ENCODE measurements around the gene CCDC71.

Gene CCDC71

DNA sequence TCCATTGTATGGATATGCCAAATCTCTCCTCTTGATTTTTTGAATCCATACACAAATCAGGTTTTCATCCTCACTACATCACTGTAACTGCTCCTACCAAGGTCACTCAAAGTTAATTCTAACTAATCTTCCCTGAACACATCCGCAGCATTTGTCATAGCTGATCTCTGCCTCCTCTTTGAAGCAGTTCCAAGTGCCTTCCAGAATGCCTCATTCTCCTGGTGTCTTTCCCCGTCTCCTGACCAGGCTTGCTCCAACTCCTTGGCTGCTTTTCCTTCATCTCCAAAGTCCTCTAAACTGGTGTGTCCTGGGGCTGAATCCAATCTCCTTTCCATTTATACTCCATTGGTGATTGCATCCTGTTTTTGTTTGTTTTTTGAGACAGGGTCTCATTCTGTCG, 32.0 kb upstream of the CCDC71 start:
- TF ChIP-seq, protein P1, sequence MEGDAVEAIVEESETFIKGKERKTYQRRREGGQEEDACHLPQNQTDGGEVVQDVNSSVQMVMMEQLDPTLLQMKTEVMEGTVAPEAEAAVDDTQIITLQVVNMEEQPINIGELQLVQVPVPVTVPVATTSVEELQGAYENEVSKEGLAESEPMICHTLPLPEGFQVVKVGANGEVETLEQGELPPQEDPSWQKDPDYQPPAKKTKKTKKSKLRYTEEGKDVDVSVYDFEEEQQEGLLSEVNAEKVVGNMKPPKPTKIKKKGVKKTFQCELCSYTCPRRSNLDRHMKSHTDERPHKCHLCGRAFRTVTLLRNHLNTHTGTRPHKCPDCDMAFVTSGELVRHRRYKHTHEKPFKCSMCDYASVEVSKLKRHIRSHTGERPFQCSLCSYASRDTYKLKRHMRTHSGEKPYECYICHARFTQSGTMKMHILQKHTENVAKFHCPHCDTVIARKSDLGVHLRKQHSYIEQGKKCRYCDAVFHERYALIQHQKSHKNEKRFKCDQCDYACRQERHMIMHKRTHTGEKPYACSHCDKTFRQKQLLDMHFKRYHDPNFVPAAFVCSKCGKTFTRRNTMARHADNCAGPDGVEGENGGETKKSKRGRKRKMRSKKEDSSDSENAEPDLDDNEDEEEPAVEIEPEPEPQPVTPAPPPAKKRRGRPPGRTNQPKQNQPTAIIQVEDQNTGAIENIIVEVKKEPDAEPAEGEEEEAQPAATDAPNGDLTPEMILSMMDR (conservative IDR thresholded peaks at IDR 0.05; ENCODE audit: low read depth, low read length): no peak
- no peak for DNase-seq (ENCODE audit: low read depth)
- no peak overlapping the region for H3K4me3 ChIP-seq (ENCODE audit: low read length)

DNA sequence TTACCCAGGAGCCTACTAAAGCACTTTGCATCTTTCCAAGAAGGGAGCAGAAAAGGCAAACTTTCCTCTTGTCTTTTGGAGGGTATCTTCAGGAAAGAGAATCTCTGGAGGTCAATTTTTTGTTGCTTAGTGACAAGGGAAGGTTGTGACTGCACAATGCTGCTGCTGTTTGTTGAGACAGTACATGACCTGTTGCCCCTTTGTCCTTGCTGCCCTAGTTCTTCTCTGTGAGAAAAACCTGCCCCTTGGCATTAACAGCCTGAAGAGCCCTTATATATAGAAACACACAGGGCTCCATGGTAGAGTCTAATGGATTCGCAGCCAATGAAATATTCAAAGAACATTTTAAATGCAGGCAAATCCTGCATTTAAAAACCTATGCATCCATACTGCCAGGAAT, 25.6 kb upstream of the CCDC71 start:
- H3K4me3 ChIP-seq (ENCODE audit: low read length): no peak overlapping the region
- TF ChIP-seq, protein P1 (conservative IDR thresholded peaks at IDR 0.05; ENCODE audit: low read depth, low read length): no peak
- no peak for DNase-seq (ENCODE audit: low read depth)

DNA sequence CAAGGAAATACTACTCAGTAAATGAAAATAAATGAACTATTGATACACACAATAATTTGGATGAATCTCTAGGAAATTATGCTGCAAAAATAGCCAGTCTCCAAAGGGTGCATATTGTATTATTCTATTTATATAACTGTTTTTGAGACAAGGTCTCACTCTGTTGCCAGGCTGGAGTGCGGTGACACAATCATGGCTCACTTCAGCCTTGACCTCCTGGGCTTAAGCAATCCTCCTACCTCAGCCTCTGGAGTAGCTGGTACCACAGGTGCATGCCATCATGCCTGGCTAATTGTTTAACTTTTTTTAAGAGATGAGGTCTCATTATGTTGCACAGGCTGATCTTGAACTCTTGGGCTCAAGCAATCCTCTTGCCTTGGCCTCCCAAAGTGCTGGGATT, 17.7 kb upstream of the CCDC71 start:
- TF ChIP-seq, protein P1 (conservative IDR thresholded peaks at IDR 0.05; ENCODE audit: low read depth, low read length): no peak
- no peak for DNase-seq (ENCODE audit: low read depth)
- H3K4me3 ChIP-seq (ENCODE audit: low read length): no peak overlapping the region

DNA sequence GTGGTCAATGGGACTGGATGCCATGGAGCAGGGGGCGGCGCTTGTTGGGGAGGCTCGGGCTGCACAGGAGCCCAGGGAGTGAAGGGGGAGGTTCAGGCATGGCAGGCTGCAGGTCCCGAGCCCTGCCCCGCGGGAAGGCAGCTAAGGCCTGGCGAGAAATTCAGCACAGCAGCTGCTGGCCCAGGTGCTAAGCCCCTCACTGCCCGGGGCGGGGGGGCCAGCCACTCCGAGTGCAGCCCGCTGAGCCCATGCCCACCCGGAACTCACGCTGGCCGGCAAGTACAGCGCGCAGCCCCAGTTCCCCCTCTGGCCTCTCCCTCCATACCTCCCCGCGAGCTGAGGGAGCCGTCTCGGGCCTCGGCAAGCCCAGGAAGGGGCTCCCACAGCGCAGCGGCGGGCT, 16.6 kb upstream of the CCDC71 start:
- no peak overlapping the region for H3K4me3 ChIP-seq (ENCODE audit: low read length)
- TF ChIP-seq, protein P1 (conservative IDR thresholded peaks at IDR 0.05; ENCODE audit: low read depth, low read length): no peak
- DNase-seq (ENCODE audit: low read depth): no peak

DNA sequence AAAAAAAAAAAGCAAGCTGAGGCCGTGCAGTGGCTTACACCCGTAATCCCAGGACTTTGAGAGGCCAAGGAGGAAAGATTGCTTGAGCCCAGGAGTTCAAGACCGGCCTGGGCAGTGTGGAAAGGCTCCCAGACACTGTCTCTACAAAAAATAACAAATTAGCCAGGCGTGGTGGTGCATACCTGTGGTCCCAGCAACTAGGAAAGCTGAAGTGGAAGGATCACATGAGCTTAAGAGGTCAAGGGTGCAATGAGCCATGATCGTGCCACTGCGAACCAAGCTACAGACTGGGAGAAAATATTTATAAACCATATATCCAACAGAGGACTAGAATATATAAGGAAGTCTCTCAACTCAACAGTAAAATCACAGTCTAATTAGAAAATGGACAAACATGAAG, 15.2 kb upstream of the CCDC71 start:
- H3K4me3 ChIP-seq (ENCODE audit: low read length): no peak overlapping the region
- DNase-seq (ENCODE audit: low read depth): peak; percentile 39

DNA sequence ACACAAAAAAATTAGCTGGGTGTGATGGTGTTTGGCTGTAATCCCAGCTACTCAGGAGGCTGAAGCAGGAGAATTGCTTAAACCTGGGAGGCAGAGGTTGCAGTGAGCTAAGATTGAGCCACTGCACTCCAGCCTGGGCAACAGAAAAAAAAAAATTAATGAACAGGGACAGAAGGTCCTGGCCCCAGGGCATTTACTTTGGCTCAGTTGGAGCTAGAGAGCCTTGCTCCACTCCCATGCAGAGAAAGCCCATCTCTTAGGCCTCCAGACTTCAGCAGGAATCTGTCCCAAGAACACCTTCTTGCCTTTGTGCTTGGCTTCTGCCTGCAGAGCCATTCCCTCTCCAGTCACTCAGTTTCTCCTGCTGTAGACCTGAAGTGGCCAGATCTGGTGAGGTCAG, 14.0 kb upstream of the CCDC71 start:
- TF ChIP-seq, protein P1 (conservative IDR thresholded peaks at IDR 0.05; ENCODE audit: low read depth, low read length): no peak
- DNase-seq (ENCODE audit: low read depth): no peak
- no peak overlapping the region for H3K4me3 ChIP-seq (ENCODE audit: low read length)

More for the DNA sequence above, 15.2 kb upstream of the CCDC71 start:
- TF ChIP-seq, protein P1 (conservative IDR thresholded peaks at IDR 0.05; ENCODE audit: low read depth, low read length): no peak

DNA sequence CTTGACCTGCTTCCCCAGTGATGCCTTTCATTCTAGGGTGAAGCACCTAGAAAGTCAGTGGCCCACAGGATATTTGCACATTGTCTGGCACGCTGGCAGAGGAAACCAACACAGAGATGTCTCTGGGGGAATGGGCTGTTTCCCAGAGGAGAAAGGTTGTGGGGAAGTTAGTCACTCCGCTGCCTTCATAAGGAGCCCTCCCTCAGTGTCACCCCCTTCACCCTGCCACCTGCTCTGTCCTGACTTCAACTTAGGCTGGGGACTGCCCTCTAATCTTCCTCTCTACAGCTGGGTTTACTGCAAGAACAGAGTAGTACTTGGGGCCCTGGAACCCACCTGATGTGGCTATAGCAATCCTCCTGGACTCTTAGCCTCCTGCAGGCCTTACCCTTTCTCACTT, 10.9 kb upstream of the CCDC71 start:
- no peak for DNase-seq (ENCODE audit: low read depth)
- H3K4me3 ChIP-seq (ENCODE audit: low read length): no peak overlapping the region
- TF ChIP-seq, protein P1 (conservative IDR thresholded peaks at IDR 0.05; ENCODE audit: low read depth, low read length): no peak
